Activated CD4-positive, alpha-beta T cell treated with anti-CD3 and anti-CD28 coated beads for 24 hours (primary cell): ENCODE measurements around the gene ACP7.
"Not testable (repeated sequence)": the region's sequence is repeated elsewhere in the genome, so short reads cannot be mapped to it uniquely, and the experiment has no call there.

Experiments
- DNase-seq, 2 donors: peaks; one replicate each; pipeline ENCODE4 v3.0.0-alpha.2; 2020; ENCODE audit warnings: low read depth in 2 of 2

ACP7 gene

GRCh38 chr19:39131255-39131755, 47.1 kb downstream of the ACP7 start:
- no peak for DNase-seq

- DNase-seq = no peak
Observed at GRCh38 chr19:39132344-39132969, 48.3 kb downstream of the ACP7 start.

- no peak for DNase-seq
Observed at GRCh38 chr19:39133431-39134270, 49.5 kb downstream of the ACP7 start.

- DNase-seq = no peak
Observed at GRCh38 chr19:39135701-39136100, 51.5 kb downstream of the ACP7 start.

- no peak for DNase-seq
Observed at GRCh38 chr19:39136225-39136940, 52.2 kb downstream of the ACP7 start.

DNA sequence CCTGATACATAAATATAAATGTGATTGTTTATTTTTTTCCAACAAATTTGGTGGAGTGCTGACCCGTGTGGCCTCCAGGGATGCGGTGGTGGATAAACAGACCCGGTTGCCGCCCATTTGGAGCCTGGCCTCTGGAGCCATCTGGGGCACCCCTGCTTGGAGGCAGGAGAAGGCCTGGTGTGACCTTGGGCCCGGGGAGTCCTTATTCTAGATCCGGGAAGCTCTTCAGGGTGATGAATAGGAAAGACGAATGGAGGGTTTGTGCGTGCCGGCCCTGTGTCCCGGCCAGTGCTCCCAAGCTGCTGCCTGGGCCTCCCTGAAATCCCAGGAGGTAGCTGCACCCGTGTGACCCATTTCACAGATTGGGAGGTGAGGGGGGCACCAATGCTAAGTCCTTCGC, 53.0 kb downstream of the ACP7 start:
- DNase-seq = no peak

DNA sequence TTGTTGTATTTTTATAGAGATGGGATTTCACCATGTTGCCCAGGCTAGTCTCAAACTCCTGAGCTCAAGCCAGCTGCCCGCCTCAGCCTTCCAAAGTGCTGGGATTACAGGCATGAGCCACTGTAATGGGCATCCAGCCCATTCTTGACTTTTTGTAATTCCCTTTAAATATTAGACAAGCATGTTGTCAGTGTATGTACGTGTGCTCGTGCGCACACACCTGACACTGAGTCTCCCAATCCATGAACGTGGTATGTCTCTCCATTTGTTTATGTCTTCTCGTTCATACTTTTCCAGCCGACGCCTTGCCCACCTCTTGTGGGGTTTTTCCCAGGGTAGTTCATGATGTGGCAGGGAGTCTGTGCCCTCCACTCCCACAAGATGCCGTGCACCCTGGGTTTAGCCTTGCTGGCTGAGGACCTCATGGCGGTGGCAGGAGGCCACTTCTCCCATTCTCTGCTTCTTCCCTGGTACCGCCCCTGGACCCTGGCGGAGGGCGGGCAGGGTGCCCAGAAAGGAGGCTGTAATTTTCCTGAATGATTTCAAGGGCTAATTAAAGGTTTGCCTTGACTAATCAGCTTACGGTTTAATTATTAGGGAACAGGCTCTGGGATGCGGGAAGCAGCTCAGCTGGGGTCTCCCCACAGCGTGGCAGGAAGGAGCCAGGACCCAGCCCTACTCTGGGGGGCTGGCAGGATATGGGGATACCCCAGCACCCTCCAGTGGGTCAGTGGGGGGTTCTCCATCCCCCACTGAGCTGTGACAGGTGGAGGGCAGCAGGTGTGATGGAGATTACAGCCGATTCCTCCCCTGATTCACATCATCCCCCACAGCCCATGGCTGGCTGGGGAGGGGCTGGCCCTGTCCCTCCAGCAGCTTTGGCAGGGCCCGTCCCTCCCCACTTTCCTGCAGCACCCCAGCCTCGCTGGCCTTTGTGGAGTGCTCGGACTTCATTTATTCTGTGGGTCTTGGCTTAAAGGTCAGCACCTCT, 54.3 kb downstream of the ACP7 start:
- no peak for DNase-seq

DNA sequence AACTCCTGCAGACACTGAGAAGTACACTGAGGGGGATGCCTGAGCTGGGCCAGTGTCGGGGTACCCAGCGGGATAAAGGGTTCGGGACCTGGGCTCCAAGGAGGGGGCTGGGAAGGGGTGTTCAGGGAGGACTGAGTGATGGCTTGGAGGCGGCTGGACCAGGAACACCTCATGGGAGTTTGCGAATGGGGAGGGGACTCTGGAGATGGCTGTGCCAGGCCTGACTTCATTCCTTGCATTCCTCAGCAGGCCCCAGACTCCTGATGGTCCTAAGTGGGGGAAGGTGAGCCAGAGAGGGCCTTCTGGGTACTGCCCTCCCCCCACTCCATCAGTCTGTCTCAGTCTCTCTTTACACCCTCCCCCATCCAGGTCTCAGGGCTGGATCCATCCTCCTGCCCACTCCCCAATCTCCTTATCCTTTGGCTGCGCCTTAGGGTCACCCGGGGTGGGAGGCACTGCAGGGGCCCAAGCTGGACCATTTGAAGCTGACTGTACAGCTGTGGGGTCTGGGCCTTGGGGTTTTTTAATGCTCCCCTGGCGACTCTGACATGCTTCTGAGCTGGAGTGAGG, 55.2 kb downstream of the ACP7 start:
- no peak for DNase-seq

DNA sequence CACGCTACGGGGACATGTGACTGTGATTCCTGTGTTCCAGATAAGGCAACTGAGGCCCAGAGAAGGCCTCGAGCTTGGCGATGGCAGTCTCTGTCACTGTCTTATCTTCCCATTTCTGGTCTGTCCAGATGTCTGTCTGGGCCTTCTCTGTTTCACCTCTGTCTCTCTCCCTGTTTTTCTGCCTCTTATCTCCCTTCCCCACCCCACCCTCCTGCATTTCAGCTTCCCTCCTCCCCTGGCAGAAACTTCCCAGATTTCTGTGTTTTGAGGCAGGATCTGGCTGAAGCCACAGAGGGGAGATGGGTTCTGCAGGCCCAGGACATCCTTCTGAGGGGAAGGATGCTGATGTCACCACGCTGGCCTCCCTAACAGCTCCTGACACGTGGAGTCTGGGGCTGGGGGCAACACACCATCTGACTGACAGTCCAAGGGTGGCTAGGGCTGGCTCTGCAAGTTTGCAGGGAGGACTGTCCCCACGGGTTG, 55.8 kb downstream of the ACP7 start:
- DNase-seq = no peak

- DNase-seq = no peak
Observed at GRCh38 chr19:39140594-39140993, 56.4 kb downstream of the ACP7 start.

DNA sequence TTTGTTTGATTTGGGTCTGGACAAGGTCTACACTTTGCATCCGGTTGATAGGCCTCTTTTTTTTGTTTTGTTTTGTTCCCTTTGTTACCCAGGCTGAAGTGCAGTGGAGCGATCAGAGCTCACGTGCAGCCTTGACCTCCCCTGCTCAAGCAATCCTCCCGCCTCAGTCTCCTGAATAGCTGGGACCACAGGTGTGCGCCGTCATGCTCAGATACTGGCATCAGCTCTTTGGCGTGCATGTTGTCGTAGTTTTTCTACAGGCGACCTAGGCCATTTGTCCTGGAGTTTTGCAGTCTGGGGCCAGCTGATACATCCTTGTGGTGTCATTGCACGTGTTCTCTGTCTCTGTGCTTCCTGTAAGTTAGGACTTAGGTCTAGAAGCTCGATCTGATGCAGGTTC, 57.8 kb downstream of the ACP7 start:
- no peak for DNase-seq

DNA sequence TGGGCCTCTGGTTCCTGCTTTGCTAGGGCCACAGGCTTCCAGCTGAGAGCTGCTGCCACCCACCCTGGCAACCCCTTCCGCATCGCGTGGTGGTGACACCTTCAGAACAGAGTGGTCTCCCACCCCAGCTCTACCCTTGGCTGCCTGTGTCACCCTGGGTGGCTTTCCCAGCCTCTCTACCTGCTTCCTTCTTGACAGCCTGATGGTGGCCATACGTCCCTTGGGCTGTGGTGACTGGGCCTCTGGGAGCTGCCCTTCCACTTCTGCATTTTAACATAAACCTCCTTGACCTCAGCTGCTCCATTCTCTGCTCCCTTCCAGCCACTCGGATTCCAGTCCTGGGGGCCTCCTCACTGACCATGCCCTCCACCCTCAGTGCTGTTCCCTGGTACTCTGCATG, 58.5 kb downstream of the ACP7 start:
- no peak for DNase-seq

DNA sequence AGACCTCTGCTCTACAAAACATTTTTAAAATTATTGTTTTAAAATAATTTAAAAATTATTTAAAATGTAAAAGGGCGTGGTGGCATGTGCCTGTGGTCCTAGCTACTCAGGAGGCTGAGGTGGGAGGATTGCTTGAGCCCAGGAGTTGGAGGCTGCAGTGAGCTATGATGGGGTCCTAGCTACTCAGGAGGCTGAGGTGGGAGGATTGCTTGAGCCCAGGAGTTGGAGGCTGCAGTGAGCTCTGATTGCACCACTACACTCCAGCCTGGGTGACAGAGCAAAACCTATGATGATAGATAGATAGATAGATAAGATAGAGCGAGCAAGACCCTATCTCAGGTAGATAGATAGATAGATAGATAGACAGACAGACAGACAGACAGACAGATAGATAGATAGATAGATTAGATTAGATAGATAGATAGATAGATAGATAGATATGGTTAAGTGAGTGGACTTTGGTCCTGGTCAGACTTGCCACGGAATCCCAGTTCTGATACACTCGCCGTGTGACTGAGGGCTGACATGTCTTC, 59.7 kb downstream of the ACP7 start:
- not testable (repeated sequence) for DNase-seq

GRCh38 chr19:39144290-39145071, 60.3 kb downstream of the ACP7 start:
- DNase-seq = no peak

GRCh38 chr19:39145180-39145953, 61.2 kb downstream of the ACP7 start:
- no peak for DNase-seq

DNA sequence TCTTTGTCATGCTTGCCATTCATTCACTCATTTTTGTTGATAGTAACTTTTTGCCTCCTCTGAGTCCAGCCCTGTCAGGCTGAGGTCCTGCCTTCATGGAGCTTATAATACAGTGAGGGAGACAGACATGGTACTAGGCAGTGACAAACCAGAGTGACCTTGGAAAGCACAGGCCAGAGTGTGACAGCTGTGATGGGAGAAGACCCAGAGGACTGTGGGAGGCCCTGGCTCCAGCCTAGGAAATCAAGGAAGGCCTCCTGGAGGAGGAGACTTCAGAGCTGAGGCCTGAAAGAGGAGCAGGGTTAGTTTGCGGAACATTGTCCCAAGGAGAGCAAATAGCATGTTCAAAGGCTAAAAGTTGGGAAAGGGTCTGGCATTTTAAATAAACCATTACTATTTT, 61.9 kb downstream of the ACP7 start:
- no peak for DNase-seq

- no peak for DNase-seq
Observed at GRCh38 chr19:39146686-39147450, 62.7 kb downstream of the ACP7 start.

- no peak for DNase-seq
Observed at GRCh38 chr19:39147480-39147879, 63.3 kb downstream of the ACP7 start.
